Lower lobe of right lung (tissue), 2 donors: Measurements from ENCODE around the gene HPCA. TPM values are rescaled to one million over a fixed set of nuclear protein-coding genes. Genes with fewer than 3 reads are reported as not detected.
A peak's percentile ranks its signal among the peaks of the same experiment; 100 is the strongest.

Experiments used
- ATAC-seq, 2 donors: fragments of 200-7000 bp; cut with Tn5 transposase; one replicate each; pipeline ENCODE4 v1.9.1; 2020 to 2022; ENCODE audit warnings: mild to moderate bottlenecking in 2 of 2, moderate library complexity in 2 of 2
- DNase-seq: peaks from one replicate; pipeline ENCODE4 v3.0.0-alpha.2; 2020
- H3K27ac ChIP-seq: fragments of 200-600 bp; one replicate; pipeline ENCODE4 v1.8.0; 2022
- H3K27me3 ChIP-seq: fragments of 200-600 bp; one replicate; pipeline ENCODE4 v1.8.0; 2022; ENCODE audit warnings: low read depth
- H3K36me3 ChIP-seq: fragments of 200-600 bp; one replicate; pipeline ENCODE4 v1.8.0; 2022; ENCODE audit warnings: mild to moderate bottlenecking
- H3K4me1 ChIP-seq: fragments of 200-600 bp; one replicate; pipeline ENCODE4 v1.8.0; 2022
- H3K4me3 ChIP-seq: fragments of 200-600 bp; one replicate; pipeline ENCODE4 v1.8.0; 2022; ENCODE audit warnings: mild to moderate bottlenecking
- H3K9me3 ChIP-seq: fragments of 200-600 bp; one replicate; pipeline ENCODE4 v1.8.0; 2022
- intact Hi-C: fragments of 100-400 bp; cut with DNase I; formaldehyde crosslinking; loops from one replicate; pipeline ENCODE4 v1.11.0; 2022
- total RNA-seq: library from RNA; stranded (reverse); fragmentation: NEBNext Ultra II Directional; extraction: Animal tissue kit (Norgen Biotek cat#: 25700); gene quantifications from one replicate; pipeline ENCODE4 v1.2.1, GENCODE V29; 2021
- TF ChIP-seq, protein P1 (sequence below): fragments of 200-600 bp; IDR thresholded peaks from one replicate; pipeline ENCODE4 v1.8.0; 2022; ENCODE audit warnings: antibody characterized with exemption, mild to moderate bottlenecking
- donor health status: DM: no; HTN: yes; CAD: no; lungs with severe emphysema.

HPCA gene
- total RNA-seq, 1 donor from 2014 or later, result not detected

DNA sequence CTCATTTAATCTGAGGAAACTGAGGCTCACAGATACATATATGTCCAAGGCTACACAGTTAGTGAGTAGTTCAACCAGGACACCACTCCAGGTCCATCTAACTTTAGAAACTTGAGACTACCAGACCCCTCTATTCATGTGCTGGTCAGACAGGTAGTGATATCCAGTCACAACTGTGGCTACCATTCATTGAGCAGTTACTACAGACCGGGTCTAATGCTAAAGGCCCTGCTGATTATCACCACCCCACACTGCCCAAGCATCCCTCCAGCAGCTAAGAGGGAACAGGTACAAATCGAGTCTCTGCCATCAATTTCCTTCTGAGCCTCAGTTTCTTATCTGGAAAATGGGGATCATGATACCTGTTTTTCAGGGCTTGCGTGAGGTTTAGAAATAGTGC, 5.3 kb downstream of the HPCA start:
- TF ChIP-seq, protein P1, sequence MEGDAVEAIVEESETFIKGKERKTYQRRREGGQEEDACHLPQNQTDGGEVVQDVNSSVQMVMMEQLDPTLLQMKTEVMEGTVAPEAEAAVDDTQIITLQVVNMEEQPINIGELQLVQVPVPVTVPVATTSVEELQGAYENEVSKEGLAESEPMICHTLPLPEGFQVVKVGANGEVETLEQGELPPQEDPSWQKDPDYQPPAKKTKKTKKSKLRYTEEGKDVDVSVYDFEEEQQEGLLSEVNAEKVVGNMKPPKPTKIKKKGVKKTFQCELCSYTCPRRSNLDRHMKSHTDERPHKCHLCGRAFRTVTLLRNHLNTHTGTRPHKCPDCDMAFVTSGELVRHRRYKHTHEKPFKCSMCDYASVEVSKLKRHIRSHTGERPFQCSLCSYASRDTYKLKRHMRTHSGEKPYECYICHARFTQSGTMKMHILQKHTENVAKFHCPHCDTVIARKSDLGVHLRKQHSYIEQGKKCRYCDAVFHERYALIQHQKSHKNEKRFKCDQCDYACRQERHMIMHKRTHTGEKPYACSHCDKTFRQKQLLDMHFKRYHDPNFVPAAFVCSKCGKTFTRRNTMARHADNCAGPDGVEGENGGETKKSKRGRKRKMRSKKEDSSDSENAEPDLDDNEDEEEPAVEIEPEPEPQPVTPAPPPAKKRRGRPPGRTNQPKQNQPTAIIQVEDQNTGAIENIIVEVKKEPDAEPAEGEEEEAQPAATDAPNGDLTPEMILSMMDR, result no peak
- H3K9me3 ChIP-seq, result no peaks in the 10 kb centered on the region
- no peak for ATAC-seq
- DNase-seq, result no peak
- no peak overlapping the region for H3K4me3 ChIP-seq
- no peak overlapping the region for H3K27ac ChIP-seq
- H3K4me1 ChIP-seq, result peaks cover 9% of the 10 kb centered on the region
- peaks cover 61% of the 10 kb centered on the region for H3K27me3 ChIP-seq
- intact Hi-C loops, result no loop called here
- no peaks in the 10 kb centered on the region for H3K36me3 ChIP-seq

DNA sequence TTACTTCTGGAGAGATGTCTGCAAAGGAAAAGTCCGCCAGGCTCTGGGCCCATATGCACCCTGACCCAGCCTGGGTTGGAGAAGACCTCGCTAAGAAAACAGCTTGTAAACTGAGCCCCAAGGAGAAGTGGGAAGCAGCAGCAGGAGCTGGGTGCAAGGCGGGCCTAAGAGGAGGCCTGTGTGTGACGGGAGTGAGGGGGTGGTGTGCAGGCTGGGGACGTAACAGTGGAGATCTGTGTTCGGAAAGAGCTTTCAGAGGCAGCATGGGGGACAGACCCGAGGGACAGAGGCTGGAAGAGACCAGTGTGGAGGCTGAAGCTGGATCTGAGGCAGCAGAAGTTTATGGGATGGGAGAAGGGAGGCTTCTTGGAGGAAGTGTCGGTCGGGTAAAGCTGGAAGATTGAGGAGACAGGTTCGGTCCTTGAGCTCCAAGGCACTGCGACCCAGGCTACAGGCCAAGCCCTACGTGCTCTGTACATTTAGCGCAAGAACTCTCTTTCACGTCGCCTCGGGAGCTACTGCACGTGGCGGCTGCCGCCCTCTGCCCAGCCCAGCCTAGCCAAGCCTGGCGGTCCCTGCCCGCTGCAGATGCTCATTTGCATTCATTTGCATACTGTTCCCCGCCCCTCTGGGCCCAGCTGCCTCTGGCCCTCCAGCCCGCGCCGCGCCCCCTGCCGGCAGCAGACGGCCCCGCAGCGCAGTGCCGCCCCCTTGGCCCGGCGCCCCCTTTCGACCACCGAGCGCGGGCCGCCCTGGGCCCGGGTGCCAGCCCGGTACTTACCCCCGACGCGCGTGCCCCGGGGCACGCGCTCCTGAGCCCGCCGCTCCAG, 6.3 kb downstream of the HPCA start:
- intact Hi-C loops, result no loop called here
- peaks cover 9% of the 10 kb centered on the region for H3K4me1 ChIP-seq
- H3K9me3 ChIP-seq, result no peaks in the 10 kb centered on the region
- peaks cover 52% of the 10 kb centered on the region for H3K27me3 ChIP-seq
- H3K4me3 ChIP-seq, result peak overlapping the region; percentile 51
- peak; percentile 34 to 46 for ATAC-seq
- DNase-seq, result no peak
- TF ChIP-seq, protein P1, result peak; percentile 53
- no peaks in the 10 kb centered on the region for H3K36me3 ChIP-seq
- H3K27ac ChIP-seq, result no peak overlapping the region

DNA sequence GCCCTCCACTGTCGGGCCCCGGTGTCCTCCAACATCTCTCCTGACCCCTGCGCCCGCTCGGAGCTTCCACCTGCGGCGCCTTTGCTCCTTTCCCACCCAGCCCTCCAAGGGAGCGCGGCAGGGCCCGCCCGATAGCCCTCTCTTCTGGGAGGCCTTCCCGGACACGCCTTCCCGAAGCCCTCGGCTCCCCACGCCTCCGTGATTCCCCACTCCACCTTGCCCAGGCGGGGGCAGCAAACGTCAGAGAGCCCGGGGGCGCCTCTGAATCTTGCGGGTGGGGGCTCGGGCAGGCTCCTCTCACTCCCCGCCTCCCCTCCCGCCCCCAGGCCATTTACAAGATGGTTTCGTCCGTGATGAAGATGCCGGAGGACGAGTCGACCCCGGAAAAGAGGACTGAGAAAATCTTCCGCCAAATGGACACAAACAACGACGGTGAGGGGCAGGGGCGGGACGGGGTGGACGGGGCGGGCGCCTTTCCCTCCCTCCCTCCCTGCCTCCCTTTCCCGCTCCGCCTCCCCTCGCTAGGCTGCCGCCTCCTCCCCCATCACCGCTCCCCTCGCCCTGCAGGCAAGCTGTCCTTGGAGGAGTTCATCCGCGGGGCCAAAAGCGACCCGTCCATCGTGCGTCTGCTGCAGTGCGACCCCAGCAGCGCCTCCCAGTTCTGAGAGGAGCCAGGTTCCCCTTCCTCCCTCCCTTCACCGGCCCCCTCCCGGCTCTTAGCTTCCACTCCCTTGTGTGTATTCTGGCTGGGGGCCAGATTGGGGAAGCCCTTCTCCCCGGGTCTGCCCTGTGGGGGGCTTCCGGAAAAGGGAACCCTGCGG, 7.1 kb downstream of the HPCA start:
- TF ChIP-seq, protein P1, result peak; percentile 12
- peaks cover 9% of the 10 kb centered on the region for H3K4me1 ChIP-seq
- no peaks in the 10 kb centered on the region for H3K36me3 ChIP-seq
- DNase-seq, result no peak
- ATAC-seq, result peak; percentile 51 to 60
- peaks cover 45% of the 10 kb centered on the region for H3K27me3 ChIP-seq
- intact Hi-C loops, result no loop called here
- no peaks in the 10 kb centered on the region for H3K9me3 ChIP-seq
- H3K27ac ChIP-seq, result no peak overlapping the region
- H3K4me3 ChIP-seq, result peak overlapping the region; percentile 51

DNA sequence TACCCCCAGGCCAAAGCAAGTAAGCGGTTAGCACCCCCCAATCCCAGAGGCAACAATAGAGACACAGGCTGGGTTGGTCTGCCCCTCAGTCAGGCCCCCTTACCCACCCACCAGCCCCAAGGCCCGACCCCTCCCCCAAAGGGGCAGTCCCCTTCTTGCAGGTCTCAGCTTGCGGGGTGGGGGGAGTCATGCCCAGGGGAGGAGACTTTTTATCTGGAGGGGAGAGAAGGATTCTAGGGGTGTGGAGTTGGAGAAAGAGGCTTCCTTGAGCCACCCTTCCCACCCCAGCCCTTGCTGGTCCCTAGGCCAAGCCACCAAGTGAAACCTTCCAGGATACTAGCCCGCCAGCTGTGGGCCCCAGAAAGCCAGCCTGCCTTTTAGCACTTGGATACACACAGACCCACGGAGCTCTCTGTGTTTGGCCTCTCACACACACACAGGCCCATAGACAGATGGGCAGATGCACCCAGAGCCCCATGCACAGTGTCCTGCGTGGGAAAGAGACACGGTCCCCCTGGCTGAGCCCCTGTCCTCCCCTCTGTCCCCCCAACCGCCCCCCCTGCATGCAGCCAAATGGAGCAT, 7.8 kb downstream of the HPCA start:
- H3K4me3 ChIP-seq, result no peak overlapping the region
- H3K36me3 ChIP-seq, result no peaks in the 10 kb centered on the region
- no peak overlapping the region for H3K27ac ChIP-seq
- TF ChIP-seq, protein P1, result no peak
- no peaks in the 10 kb centered on the region for H3K9me3 ChIP-seq
- intact Hi-C loops, result no loop called here
- H3K4me1 ChIP-seq, result peaks cover 9% of the 10 kb centered on the region
- ATAC-seq (no peak), DNase-seq (no peak)
- peaks cover 38% of the 10 kb centered on the region for H3K27me3 ChIP-seq

DNA sequence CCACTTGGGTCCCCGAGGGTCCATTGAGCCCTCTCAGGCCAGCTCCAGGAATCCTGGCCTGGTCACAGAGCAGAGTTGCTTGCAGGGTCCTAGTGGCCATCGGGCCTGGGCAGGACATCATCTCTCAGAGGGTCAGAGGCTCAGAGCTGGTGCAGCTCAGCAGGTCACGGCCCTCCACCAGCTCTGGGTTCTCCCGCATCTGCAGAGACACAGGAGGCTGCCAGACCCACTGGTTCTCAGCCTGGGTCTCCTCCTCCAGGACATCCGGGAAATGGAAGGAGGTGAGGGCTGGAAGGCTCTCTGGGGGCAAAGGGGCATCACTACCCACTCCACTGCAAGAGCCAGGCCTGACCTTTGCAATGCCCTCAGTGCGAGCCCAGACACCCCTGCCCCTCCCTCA, 8.4 kb downstream of the HPCA start:
- intact Hi-C loops, result no loop called here
- no peak overlapping the region for H3K27ac ChIP-seq
- no peak overlapping the region for H3K4me3 ChIP-seq
- TF ChIP-seq, protein P1, result no peak
- no peaks in the 10 kb centered on the region for H3K9me3 ChIP-seq
- H3K4me1 ChIP-seq, result peaks cover 9% of the 10 kb centered on the region
- H3K27me3 ChIP-seq, result peaks cover 38% of the 10 kb centered on the region
- H3K36me3 ChIP-seq, result no peaks in the 10 kb centered on the region
- ATAC-seq (no peak), DNase-seq (no peak)
